ENCODE results near the gene SETBP1. TPM values are rescaled to one million over a fixed set of nuclear protein-coding genes. Genes with fewer than 3 reads are reported as not detected.
A peak's percentile ranks its signal among the peaks of the same experiment; 100 is the strongest.
"Not testable (repeated sequence)": the region's sequence is repeated elsewhere in the genome, so short reads cannot be mapped to it uniquely, and the experiment has no call there.

Gene SETBP1
- polyA plus RNA-seq, 4 donors = 30.6 to 51.3 (median 32.5) TPM

DNA sequence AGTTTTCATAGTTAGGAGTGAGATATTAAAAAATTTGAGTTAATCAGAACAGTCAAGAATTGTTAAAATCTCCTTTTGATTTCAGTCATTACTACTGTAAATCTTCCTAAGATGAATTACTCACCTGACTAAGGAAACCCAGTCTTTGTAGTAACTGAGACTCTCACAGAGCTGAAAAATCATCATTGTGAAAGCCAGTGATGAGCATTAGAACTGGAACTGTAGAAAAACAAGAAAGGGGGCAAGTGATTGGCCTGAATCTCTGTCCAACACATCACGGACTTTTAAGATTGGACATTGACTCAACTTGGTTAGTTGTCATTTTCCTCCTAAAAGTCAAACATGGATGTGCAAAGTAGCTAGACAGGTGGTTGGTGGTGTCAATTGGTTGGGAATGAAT, 21.9 kb downstream of the SETBP1 start:
- no peak for DNase-seq (ENCODE audit: low read depth in 4 of 4, low spot score in 3 of 4)

DNA sequence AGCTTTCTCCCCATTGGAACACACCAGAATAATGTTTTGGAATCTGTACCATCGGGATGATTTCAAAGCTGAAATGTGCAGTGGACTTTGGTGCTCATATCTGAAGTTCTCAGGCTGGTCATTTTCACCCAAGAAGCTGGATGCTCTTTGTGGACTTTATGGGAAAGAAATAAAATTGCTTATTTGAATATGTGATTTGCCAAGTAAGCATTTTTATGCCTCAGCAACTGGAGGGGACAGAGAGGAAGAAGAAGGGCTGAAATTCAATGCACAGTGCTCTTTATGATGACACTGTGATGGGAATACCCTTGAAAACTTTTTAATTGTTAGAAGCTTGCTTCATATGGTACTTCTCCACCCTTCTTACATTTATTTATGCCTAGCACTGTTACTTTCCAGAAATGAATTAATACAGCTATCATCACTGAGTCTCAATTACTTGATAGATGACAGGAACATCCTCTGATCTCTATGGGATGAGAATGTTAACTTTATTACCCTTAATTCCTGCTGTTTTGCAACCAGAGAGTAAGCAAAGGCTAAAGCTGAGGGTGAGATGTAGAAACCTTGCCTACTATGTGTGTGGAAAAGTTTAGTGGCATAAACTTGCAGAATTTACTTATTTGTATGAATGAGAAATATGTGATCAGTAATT, 23.6 kb downstream of the SETBP1 start:
- no peak for DNase-seq (ENCODE audit: low read depth in 4 of 4, low spot score in 3 of 4)

DNA sequence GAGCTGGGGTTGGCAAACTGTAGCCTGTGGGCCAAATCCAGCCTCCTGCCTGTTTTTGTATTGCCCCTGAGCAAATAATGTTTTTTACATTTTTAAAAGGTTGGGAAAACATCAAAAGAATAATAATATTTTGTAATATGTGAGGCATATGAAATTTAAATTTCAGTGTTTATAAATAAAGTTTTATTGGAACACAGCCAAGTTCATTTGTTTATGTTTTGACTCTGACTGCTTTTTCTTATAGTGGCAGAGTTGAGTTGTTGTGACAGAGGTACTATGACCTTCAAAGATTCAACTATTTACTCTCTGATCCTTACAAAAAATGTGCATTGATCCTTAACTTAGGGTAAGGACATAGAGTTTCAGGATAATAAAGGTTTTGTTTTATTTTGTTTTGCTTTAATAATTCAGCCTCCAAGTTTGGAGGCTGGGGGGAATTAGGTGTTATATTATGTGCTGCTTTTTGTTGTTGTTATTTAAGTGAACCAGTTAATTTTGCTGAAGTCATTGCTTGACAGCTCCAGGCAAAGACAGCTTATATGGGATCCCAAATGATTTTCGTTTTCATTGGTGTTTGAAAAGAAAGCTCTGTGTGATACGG, 24.5 kb downstream of the SETBP1 start:
- no peak for DNase-seq (ENCODE audit: low read depth in 4 of 4, low spot score in 3 of 4)

GRCh38 chr18:44708451-44709083, 27.9 kb downstream of the SETBP1 start:
- DNase-seq (ENCODE audit: low read depth in 4 of 4, low spot score in 3 of 4) = no peak

DNA sequence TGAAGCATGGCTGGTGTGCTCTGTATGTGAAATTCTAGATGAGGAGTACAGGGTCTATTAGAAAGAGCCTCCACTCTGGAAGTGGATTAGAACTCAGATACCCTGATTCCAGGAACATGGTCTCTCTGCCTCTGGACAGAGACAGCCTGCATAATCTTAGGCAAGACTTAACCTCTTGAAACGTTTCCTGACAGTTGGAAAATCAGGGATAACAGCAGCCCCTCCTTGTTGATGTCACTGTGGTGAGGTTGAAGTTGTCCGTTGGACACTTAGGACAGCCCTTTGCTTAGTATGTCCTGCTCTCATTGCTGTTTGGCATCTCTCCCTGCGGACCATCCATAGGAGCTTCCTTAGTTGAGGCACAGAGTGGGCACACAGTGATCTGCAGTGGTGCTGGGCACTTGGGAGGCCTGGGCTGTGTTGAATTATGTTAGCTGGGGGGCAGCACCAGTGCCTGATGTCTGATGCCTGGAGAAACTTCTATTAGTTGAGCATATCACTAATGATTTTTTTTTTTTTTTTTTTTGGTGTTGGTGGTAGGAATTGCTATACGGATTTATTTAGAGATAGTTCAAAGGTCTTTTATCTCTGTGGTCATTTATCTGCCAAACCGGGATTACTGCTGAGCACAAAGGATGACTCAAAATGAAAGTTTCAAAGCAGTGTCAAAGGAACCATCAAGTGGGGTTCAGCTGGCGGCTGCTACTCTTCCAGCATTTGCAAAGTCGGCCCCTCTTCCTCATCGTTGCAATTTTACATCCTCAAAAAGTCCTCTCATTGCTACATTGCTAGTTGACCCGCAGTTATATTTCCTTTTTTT, 28.8 kb downstream of the SETBP1 start:
- DNase-seq (ENCODE audit: low read depth in 4 of 4, low spot score in 3 of 4) = no peak

DNA sequence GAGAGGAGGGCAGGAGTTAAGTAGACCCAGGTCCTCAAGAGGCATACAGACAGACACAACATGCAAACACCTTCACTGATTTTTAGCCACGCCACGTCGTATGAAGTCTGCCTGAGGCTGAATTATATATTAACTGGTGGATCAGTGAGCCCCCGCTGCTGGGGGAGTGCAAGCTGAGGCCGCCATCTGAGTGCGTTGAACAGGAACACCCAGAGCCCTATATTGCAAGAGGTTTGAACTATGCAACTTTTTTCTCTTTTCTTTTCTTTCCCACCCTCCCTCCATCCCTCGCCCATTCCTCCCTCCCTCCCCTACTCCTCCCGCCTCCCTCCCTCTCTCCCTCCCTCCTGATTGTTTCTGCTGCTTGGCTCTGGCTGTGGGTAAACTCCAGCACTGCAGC, 30.2 kb downstream of the SETBP1 start:
- no peak for DNase-seq (ENCODE audit: low read depth in 4 of 4, low spot score in 3 of 4)

DNA sequence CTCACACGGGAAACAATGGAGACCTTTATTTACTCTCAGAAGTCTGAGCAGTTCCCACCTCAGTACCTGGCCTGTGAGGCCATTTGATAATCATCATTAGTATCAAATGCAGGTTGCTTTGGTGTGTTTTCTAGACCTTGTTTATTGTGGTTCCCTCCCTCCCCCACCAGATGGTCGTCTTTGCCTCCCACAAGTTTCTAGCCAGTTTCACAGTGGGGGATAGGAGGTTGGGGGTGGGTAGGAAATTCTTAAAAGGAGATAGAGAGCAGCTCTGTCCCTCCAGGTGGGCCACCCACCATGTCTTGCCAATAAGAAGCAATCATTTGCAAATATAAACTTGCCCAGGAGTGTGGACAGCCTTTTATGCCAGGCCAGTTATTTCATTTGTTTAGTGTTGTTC, 31.3 kb downstream of the SETBP1 start:
- DNase-seq (ENCODE audit: low read depth in 4 of 4, low spot score in 3 of 4) = no peak

- DNase-seq (ENCODE audit: low read depth in 4 of 4, low spot score in 3 of 4) = no peak
Observed at GRCh38 chr18:44713435-44713834, 32.7 kb downstream of the SETBP1 start.

DNA sequence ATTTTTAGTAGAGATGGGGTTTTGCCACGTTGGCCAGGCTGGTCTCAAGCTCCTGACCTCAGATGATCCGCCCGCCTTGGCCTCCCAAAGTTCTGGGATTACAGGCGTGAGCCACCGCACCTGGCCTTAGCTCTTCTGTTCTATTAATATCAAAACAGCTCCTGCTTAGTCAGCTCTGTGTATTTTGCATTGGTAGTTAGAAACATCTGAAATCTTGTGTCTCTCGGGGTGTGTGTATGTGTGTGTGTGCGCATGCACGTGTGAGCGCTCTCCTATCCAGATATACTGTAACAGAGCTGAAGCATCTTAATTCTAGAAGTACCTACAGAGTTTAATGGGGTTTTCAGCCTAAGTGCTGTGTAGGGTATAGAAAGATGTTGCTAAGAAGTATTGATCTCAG, 33.7 kb downstream of the SETBP1 start:
- DNase-seq (ENCODE audit: low read depth in 4 of 4, low spot score in 3 of 4) = no peak

DNA sequence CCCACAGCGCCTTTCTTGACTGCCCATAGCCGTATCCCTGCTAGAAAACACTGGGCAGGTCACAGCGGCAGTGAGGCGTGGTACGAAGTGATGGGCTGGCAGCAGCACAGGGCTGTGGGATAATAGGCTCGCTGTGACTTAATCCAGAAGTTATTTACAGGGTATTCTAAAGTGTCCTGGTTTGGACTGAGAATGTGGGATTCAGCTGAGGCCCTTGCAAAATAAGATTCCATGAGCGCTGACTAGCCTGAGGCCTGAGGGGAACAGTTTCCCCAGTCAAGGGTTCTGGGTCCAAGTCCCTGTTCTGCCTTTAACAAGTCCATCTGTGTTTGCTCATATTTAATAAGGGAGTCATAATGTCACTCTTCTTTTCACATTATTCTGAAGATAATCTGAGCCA, 34.6 kb downstream of the SETBP1 start:
- DNase-seq (ENCODE audit: low read depth in 4 of 4, low spot score in 3 of 4) = peak in 1 of 4 donors; percentile 61

GRCh38 chr18:44715842-44716241, 35.2 kb downstream of the SETBP1 start:
- DNase-seq (ENCODE audit: low read depth in 4 of 4, low spot score in 3 of 4) = no peak

DNA sequence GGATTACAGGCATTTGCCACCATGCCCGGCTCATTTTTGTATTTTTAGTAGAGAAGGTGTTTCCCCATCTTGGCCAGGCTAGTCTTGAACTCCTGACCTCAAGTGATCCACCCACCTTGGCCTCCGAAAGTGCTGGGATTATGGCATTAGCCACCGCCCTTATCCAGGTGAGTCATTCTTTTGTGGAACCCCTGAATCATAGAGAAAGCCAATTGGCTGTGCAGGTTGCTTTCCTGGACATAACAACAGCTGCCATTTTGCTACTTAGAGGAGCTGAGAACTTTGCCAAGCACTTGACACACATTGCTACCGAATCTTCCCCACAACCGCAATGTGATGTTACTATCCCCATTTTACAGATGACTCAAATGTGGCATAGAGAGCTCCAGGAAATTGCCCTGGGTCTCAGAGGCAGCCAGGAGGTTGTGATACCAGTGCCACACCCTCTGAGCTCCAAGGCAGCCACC, 36.0 kb downstream of the SETBP1 start:
- no peak for DNase-seq (ENCODE audit: low read depth in 4 of 4, low spot score in 3 of 4)

- no peak for DNase-seq (ENCODE audit: low read depth in 4 of 4, low spot score in 3 of 4)
Observed at GRCh38 chr18:44719519-44720060, 38.9 kb downstream of the SETBP1 start.

DNA sequence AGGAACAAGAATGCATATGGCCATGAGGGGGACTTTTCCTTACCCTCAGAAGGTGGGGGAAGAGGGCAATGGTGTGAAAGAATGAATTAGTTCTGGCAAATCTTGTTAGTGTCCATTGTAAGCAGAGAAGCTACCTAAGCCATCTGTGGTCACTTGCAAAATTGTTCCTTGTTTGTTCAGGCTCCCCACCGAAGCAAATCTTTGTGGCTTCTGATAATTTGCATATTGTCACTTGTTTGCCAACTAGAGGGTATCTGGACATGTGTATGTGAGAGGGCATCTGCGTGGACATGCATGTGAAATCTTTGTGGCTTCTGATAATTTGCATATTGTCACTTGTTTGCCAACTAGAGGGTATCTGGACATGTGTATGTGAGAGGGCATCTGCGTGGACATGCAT, 41.1 kb downstream of the SETBP1 start:
- DNase-seq (ENCODE audit: low read depth in 4 of 4, low spot score in 3 of 4) = not testable (repeated sequence)

DNA sequence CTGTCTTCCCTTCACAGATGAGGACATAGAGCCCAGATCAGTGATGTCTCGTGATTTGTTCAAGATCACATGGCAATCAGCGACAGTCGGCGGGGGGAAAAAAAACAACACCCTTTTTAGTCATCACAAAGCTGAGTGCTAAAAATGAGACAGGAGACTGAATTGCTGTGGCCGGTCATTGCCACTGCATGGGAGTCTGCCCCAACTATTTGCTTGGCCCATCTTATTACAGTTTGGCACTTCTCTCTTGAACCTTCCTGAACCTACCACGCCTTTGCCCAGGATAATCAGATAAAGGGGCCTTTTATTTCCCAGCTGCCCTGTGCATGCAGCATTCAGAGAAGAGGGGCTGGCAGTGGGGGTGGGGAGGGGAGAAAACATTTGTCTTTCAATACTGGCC, 42.7 kb downstream of the SETBP1 start:
- DNase-seq (ENCODE audit: low read depth in 4 of 4, low spot score in 3 of 4) = no peak

- no peak for DNase-seq (ENCODE audit: low read depth in 4 of 4, low spot score in 3 of 4)
Observed at GRCh38 chr18:44724105-44724778, 43.6 kb downstream of the SETBP1 start.

DNA sequence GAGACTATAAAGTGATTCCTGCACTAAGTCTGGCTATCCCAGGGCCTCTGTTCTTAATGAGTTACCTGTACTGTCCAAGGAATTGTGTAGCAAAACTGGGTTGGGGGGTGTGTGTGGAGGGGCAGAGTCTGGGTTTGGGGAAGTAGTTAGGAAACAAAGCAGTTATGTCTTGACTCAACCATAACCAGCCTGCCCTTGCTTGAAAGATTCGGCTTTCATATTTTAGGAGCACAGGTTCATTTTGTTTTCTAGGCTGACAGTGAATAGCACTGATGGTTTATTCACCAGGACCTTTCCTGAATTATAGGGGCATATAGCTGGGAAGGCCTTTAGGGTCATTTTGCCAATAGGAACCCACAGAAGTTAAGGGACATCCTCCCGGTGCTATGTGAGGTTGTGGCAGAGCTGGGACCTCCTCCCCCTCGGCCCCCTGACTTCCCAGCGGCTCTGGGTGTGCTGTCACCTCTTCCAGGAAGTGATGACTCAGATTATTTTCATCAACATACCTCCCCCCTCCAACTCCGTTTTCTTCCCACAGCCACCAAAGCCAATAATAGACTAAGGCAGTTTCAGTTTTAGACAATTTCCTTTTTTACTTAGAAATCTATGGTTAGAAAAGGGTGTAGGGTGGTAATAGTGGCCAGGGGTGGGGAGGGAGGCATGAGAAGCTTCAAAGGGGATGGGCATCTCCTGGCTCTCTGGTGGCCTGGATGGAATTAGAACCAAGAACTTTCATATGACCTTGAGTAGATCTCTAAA, 44.8 kb downstream of the SETBP1 start:
- no peak for DNase-seq (ENCODE audit: low read depth in 4 of 4, low spot score in 3 of 4)

DNA sequence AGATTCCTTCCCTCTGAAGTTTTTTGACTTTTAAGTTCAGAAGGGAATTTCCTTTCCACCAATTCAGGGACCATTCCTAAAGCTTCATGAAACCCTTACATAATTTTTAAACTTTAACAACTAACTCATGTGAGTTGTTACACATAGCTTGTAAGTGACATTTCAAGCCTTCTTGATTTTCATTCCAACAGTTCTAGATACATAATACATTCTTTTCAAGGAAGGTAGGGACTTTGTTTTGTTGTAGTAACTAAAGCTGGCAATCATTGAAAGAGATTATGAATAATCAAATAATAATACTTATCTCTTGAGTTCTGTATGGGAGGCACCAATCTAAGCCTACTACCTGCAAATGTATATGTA, 45.4 kb downstream of the SETBP1 start:
- DNase-seq (ENCODE audit: low read depth in 4 of 4, low spot score in 3 of 4) = no peak

DNA sequence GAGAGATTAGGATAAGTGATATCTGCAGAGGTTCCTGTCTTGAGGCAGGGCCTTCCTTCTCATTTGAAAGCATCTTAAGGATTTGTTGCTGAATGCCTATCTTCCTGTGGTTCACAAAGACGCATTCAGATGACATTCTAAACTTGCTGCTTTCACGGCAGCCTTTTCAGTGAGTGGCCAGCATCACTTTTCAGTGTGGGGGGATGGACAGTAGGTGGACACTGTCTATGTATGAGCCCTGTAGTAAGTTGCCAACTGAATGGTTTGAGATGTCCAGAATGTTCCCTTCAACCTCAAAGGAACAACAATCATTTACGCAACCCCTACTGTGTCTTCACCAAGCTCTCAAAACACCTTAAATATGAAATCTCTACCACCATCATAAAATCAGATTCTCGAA, 46.6 kb downstream of the SETBP1 start:
- no peak for DNase-seq (ENCODE audit: low read depth in 4 of 4, low spot score in 3 of 4)

- no peak for DNase-seq (ENCODE audit: low read depth in 4 of 4, low spot score in 3 of 4)
Observed at GRCh38 chr18:44729631-44730101, 49.0 kb downstream of the SETBP1 start.

Measured in left renal pelvis (tissue), 4 donors.